OCI-LY1 (cell line): ENCODE measurements around the gene PPP4R1.

Source experiments
- H2AFZ ChIP-seq: fragments of 200-600 bp; sonication (generic), shearing (Covaris generic); 2 replicates; pipeline ENCODE4 v1.6.0; 2014; ENCODE audit warnings: antibody characterized with exemption, mild to moderate bottlenecking, low read length
- H3F3A ChIP-seq: fragments of 200-600 bp; sonication (generic), shearing (Covaris generic); 2 replicates; pipeline ENCODE4 v1.6.0; 2014; ENCODE audit warnings: mild to moderate bottlenecking, antibody characterized with exemption, low read length, moderate library complexity; ENCODE audit not compliant: insufficient read depth
- H3K27ac ChIP-seq: fragments of 200-600 bp; sonication (generic); 2 replicates; pipeline ENCODE4 v1.5.1; 2014; ENCODE audit warnings: low read length, mixed run types, mild to moderate bottlenecking, low read depth; ENCODE audit not compliant: poor library complexity, severe bottlenecking
- H3K27me3 ChIP-seq: fragments of 200-600 bp; sonication (generic); 2 replicates; pipeline ENCODE4 v1.6.0; 2014; ENCODE audit warnings: antibody characterized with exemption, mild to moderate bottlenecking, low read length, moderate library complexity; ENCODE audit not compliant: insufficient read depth
- H3K36me3 ChIP-seq: fragments of 200-600 bp; sonication (generic); 2 replicates; pipeline ENCODE4 v1.6.1; 2014; ENCODE audit warnings: mild to moderate bottlenecking, antibody characterized with exemption, low read length, moderate library complexity, mixed read lengths; ENCODE audit not compliant: insufficient read depth
- H3K4me1 ChIP-seq: fragments of 200-600 bp; sonication (generic); 2 replicates; pipeline ENCODE4 v1.5.1; 2014; ENCODE audit warnings: mild to moderate bottlenecking, low read length, moderate library complexity; ENCODE audit not compliant: insufficient read depth, severe bottlenecking
- H3K4me2 ChIP-seq: fragments of 200-600 bp; sonication (generic), shearing (Covaris generic); 2 replicates; pipeline ENCODE4 v1.6.1; 2014; ENCODE audit warnings: low read length
- H3K4me3 ChIP-seq: fragments of 200-600 bp; sonication (generic); 2 replicates; pipeline ENCODE4 v1.5.1; 2014; ENCODE audit warnings: low read length, low read depth, mild to moderate bottlenecking, mixed read lengths; ENCODE audit not compliant: poor library complexity, severe bottlenecking
- H3K79me2 ChIP-seq: fragments of 200-600 bp; shearing (Covaris generic); 2 replicates; pipeline ENCODE4 v1.6.1; 2016; ENCODE audit warnings: mixed run types, low read length, mixed read lengths; ENCODE audit not compliant: insufficient read depth
- H3K9ac ChIP-seq: fragments of 200-600 bp; sonication (generic), shearing (Covaris generic); 2 replicates; pipeline ENCODE4 v1.6.1; 2014; ENCODE audit warnings: mild to moderate bottlenecking, low read length, mixed read lengths
- H3K9me2 ChIP-seq: fragments of 200-600 bp; sonication (generic), shearing (Covaris generic); 2 replicates; pipeline ENCODE4 v1.6.1; 2014; ENCODE audit warnings: low read depth, mild to moderate bottlenecking, low read length, mixed read lengths
- H3K9me3 ChIP-seq: fragments of 200-600 bp; shearing (Covaris generic); 2 replicates; pipeline ENCODE4 v1.6.1; 2014; ENCODE audit warnings: low read length, mixed read lengths
- H4K20me1 ChIP-seq: fragments of 200-600 bp; sonication (generic), shearing (Covaris generic); 2 replicates; pipeline ENCODE4 v1.6.0; 2016; ENCODE audit warnings: mild to moderate bottlenecking, low read length; ENCODE audit not compliant: insufficient read depth
- EZH2 ChIP-seq: fragments of 200-600 bp; sonication (generic), shearing (Covaris generic); IDR thresholded peaks from 2 replicates; pipeline ENCODE4 v1.8.0; 2017; ENCODE audit warnings: borderline replicate concordance, mixed run types, mild to moderate bottlenecking, antibody characterized with exemption, low read length, moderate library complexity, mixed read lengths
- TF ChIP-seq, protein P1 (sequence below): fragments of 200-600 bp; sonication (generic), shearing (Covaris generic); IDR thresholded peaks from 2 replicates; pipeline ENCODE4 v1.5.1; 2017; ENCODE audit warnings: mild to moderate bottlenecking, antibody characterized with exemption, low read length, moderate library complexity, mixed read lengths

PPP4R1 gene

DNA sequence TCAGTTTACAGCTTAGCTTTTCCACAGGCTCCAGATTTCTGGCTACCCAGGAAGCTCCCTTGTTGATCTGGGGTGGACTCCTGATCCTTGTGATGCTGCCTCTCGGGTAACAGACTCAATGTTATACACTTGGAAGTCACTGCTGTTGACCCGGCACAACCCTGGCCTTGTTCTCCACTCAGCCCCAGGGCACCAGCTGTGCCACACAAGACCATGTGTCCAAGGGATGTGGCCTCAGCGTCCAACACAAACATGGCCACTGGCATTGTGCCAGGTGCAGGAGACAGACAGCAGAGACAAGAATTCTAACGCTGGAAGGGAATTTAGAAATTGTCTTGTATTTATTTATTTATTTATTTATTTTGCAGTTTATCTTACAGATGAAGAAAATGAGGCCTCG is 39.0 kb upstream of the PPP4R1 start:
- no peaks in the 10 kb centered on the region for H3K9me3 ChIP-seq
- TF ChIP-seq, protein P1, sequence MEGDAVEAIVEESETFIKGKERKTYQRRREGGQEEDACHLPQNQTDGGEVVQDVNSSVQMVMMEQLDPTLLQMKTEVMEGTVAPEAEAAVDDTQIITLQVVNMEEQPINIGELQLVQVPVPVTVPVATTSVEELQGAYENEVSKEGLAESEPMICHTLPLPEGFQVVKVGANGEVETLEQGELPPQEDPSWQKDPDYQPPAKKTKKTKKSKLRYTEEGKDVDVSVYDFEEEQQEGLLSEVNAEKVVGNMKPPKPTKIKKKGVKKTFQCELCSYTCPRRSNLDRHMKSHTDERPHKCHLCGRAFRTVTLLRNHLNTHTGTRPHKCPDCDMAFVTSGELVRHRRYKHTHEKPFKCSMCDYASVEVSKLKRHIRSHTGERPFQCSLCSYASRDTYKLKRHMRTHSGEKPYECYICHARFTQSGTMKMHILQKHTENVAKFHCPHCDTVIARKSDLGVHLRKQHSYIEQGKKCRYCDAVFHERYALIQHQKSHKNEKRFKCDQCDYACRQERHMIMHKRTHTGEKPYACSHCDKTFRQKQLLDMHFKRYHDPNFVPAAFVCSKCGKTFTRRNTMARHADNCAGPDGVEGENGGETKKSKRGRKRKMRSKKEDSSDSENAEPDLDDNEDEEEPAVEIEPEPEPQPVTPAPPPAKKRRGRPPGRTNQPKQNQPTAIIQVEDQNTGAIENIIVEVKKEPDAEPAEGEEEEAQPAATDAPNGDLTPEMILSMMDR: no peak
- TF ChIP-seq EZH2: no peak
- H3K4me3 ChIP-seq: no peak overlapping the region
- H3K9ac ChIP-seq: no peak overlapping the region
- H2AFZ ChIP-seq: no peak overlapping the region
- H3K9me2 ChIP-seq: no peaks in the 10 kb centered on the region
- H3K36me3 ChIP-seq: no peaks in the 10 kb centered on the region
- no peaks in the 10 kb centered on the region for H4K20me1 ChIP-seq
- no peaks in the 10 kb centered on the region for H3F3A ChIP-seq
- H3K4me2 ChIP-seq: no peak overlapping the region
- H3K4me1 ChIP-seq: no peaks in the 10 kb centered on the region
- H3K79me2 ChIP-seq: no peaks in the 10 kb centered on the region
- no peak overlapping the region for H3K27ac ChIP-seq
- H3K27me3 ChIP-seq: peaks cover 4% of the 10 kb centered on the region; the same call in 1 of the 2 replicates

DNA sequence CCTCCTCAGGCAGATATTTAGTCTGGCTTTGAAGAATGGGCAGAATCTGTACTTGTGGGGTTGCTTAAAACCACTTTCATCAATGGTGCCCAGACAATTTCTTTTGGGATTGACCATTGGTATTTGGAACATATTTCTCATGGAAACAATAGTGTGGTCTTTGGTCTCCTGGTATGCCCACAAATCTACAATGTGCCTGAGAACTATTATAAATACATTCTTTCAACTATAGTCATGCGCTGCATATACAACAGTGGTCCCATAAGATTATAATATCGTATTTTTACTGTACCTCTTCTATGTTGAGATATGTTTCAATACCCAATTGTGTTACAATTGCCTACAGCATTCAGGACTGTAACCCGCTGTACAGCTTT is 34.8 kb upstream of the PPP4R1 start:
- Histone ChIP-seq H3K4me1 (no peaks in the 10 kb centered on the region), H3F3A (no peaks in the 10 kb centered on the region), H2AFZ (no peak overlapping the region)

DNA sequence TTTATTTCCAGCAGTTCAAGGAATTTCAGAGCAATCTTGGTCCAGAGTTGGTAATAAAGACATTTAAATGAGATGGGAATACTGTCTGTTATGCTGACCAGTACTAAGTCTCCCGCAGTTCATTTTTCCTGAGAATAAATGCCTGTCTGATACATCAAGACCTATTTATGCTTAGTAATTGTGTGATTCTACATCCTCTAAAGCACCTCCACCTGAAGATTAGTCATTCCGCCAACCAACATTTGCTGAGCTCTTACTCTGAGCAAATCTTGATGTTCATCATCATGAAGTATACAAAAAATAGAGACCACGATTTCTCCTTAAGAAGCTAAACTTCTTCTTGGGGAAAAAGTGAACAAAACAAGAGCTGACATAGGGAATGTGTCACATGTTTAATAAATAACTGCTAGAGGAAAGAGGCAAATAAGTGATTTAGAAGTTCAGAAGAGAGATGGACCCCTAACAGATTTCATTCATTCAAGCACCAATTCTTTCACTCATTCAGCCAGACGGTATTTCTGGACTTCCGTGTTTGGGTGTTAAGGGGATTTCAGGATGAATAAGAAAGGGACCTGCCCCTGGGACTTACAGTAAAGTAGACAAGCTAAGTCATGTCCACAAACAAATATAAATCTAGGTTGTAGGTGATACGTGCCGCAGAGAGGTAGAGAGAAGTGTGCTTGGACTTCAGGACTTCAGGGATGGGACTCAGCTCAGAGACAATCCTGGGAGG is 34.2 kb upstream of the PPP4R1 start:
- H3K36me3 ChIP-seq: no peaks in the 10 kb centered on the region
- no peak overlapping the region for H3K4me2 ChIP-seq
- no peaks in the 10 kb centered on the region for H3K9me2 ChIP-seq
- no peaks in the 10 kb centered on the region for H4K20me1 ChIP-seq
- peaks cover 4% of the 10 kb centered on the region; the same call in 1 of the 2 replicates for H3K27me3 ChIP-seq
- H3K9me3 ChIP-seq: no peaks in the 10 kb centered on the region
- no peaks in the 10 kb centered on the region for H3K79me2 ChIP-seq
- no peak overlapping the region for H3K27ac ChIP-seq
- H2AFZ ChIP-seq: no peak overlapping the region
- H3K9ac ChIP-seq: no peak overlapping the region
- no peaks in the 10 kb centered on the region for H3K4me1 ChIP-seq
- TF ChIP-seq, protein P1: no peak
- no peak for TF ChIP-seq EZH2
- H3F3A ChIP-seq: no peaks in the 10 kb centered on the region
- no peak overlapping the region for H3K4me3 ChIP-seq

More for the DNA sequence above, 34.8 kb upstream of the PPP4R1 start:
- H3K9me3 ChIP-seq: no peaks in the 10 kb centered on the region
- H3K9ac ChIP-seq: no peak overlapping the region
- TF ChIP-seq, protein P1: no peak
- no peak for TF ChIP-seq EZH2
- H3K36me3 ChIP-seq: no peaks in the 10 kb centered on the region
- H3K79me2 ChIP-seq: no peaks in the 10 kb centered on the region
- H3K27ac ChIP-seq: no peak overlapping the region
- H3K27me3 ChIP-seq: peaks cover 4% of the 10 kb centered on the region; the same call in 1 of the 2 replicates
- no peaks in the 10 kb centered on the region for H4K20me1 ChIP-seq
- H3K9me2 ChIP-seq: no peaks in the 10 kb centered on the region
- H3K4me2 ChIP-seq: no peak overlapping the region
- H3K4me3 ChIP-seq: no peak overlapping the region
